HEK293 (cell line): ENCODE measurements around the gene KIF12.
A peak's percentile ranks its signal among the peaks of the same experiment; 100 is the strongest.

Experiments
- CTCF ChIA-PET: fragments of 350-600 bp; formaldehyde crosslinking; extraction: SDS; loops from one replicate; lab custom pipeline; 2021; ENCODE audit warnings: antibody characterized with exemption; lab: Yijun Ruan, JAX
- POLR2A ChIA-PET: fragments of 300-600 bp; formaldehyde crosslinking; extraction: SDS; loops from one replicate; lab custom pipeline; 2020; ENCODE audit warnings: antibody characterized with exemption, inconsistent platforms; lab: Yijun Ruan, JAX
- H3K27ac ChIP-seq: fragments of 200-500 bp; sonication (Bioruptor generic); 2 replicates; pipeline ENCODE4 v1.5.1; 2014; ENCODE audit warnings: low read depth, low read length, control low read depth, inconsistent platforms; ENCODE audit errors: extremely low read depth
- H3K36me3 ChIP-seq, 2 experiments: fragments of 200-500 bp in 1 of 2; sonication (Bioruptor generic) in 1 of 2; 1 replicate in 1 of 2; 2 replicates in 1 of 2; pipeline ENCODE4 v1.5.1; 2014 to 2017; ENCODE audit warnings: inconsistent platforms in 2 of 2, low read length in 2 of 2; ENCODE audit not compliant: control insufficient read depth in 2 of 2, insufficient read depth in 1 of 2
- H3K4me1 ChIP-seq: fragments of 200-500 bp; sonication (Bioruptor generic); 2 replicates; pipeline ENCODE4 v1.5.1; 2014; ENCODE audit warnings: mild to moderate bottlenecking, low read length, inconsistent platforms; ENCODE audit not compliant: control insufficient read depth, insufficient read depth
- H3K4me3 ChIP-seq: 2 replicates; pipeline ENCODE4 v1.5.1; 2011; ENCODE audit warnings: low read depth, mild to moderate bottlenecking, control low read depth, low read length, moderate library complexity
- H3K9me3 ChIP-seq: fragments of 200-500 bp; sonication (Bioruptor generic); 2 replicates; pipeline ENCODE4 v1.5.1; 2014; ENCODE audit warnings: low read depth, low read length, inconsistent platforms; ENCODE audit not compliant: control insufficient read depth, insufficient read depth
- EGR2 ChIP-seq: fragments of 450-650 bp; formaldehyde crosslinking; IDR thresholded peaks from 2 replicates; pipeline ENCODE4 v1.5.1; 2016; ENCODE audit warnings: low read depth, missing biosample characterization, missing genetic modification characterization
- HOXA7 ChIP-seq: sonication (generic); formaldehyde crosslinking; IDR thresholded peaks from 2 replicates; pipeline ENCODE4 v1.8.1; 2022; ENCODE audit warnings: missing genetic modification reagents, borderline replicate concordance
- KLF8 ChIP-seq: fragments of 450-650 bp; formaldehyde crosslinking; IDR thresholded peaks from 2 replicates; pipeline ENCODE4 v1.5.1; 2016; ENCODE audit warnings: missing biosample characterization, missing genetic modification characterization
- KLF9 ChIP-seq: fragments of 450-650 bp; formaldehyde crosslinking; IDR thresholded peaks from 2 replicates; pipeline ENCODE4 v1.5.1; 2016; ENCODE audit warnings: missing biosample characterization, missing genetic modification characterization, low read depth
- MEIS1 ChIP-seq: sonication (generic); formaldehyde crosslinking; IDR thresholded peaks from 2 replicates; pipeline ENCODE4 v1.8.1; 2022; ENCODE audit warnings: missing genetic modification reagents, mild to moderate bottlenecking, borderline replicate concordance
- SP3 ChIP-seq: fragments of 450-650 bp; formaldehyde crosslinking; IDR thresholded peaks from 2 replicates; pipeline ENCODE4 v1.5.1; 2016; ENCODE audit warnings: missing biosample characterization, missing genetic modification characterization
- WT1 ChIP-seq: fragments of 450-650 bp; formaldehyde crosslinking; IDR thresholded peaks from 2 replicates; pipeline ENCODE4 v1.5.1; 2016; ENCODE audit warnings: missing biosample characterization, missing genetic modification characterization
- ZBTB17 ChIP-seq: fragments of 450-650 bp; formaldehyde crosslinking; IDR thresholded peaks from 2 replicates; pipeline ENCODE4 v1.5.1; 2016; ENCODE audit warnings: missing biosample characterization, missing genetic modification characterization
- ZBTB44 ChIP-seq: fragments of 450-650 bp; IDR thresholded peaks from 2 replicates; pipeline ENCODE4 v1.5.1; 2018; ENCODE audit warnings: missing biosample characterization, mild to moderate bottlenecking, missing genetic modification characterization
- ZFP69B ChIP-seq: fragments of 450-650 bp; formaldehyde crosslinking; IDR thresholded peaks from 2 replicates; pipeline ENCODE4 v1.5.1; 2016; ENCODE audit warnings: missing biosample characterization, missing genetic modification characterization
- ZNF157 ChIP-seq: fragments of 450-650 bp; formaldehyde crosslinking; IDR thresholded peaks from 2 replicates; pipeline ENCODE4 v1.5.1; 2016; ENCODE audit warnings: missing biosample characterization, missing genetic modification characterization
- ZNF2 ChIP-seq: fragments of 450-650 bp; formaldehyde crosslinking; IDR thresholded peaks from 2 replicates; pipeline ENCODE4 v1.5.1; 2016; ENCODE audit warnings: missing biosample characterization, missing genetic modification characterization
- ZNF214 ChIP-seq: fragments of 450-650 bp; formaldehyde crosslinking; IDR thresholded peaks from 2 replicates; pipeline ENCODE4 v1.5.1; 2017; ENCODE audit warnings: missing biosample characterization, mild to moderate bottlenecking, missing genetic modification characterization, borderline replicate concordance
- ZNF394 ChIP-seq: fragments of 450-650 bp; formaldehyde crosslinking; IDR thresholded peaks from 2 replicates; pipeline ENCODE4 v1.5.1; 2016; ENCODE audit warnings: missing biosample characterization, missing genetic modification characterization, mild to moderate bottlenecking, moderate library complexity, borderline replicate concordance
- ZNF433 ChIP-seq: fragments of 450-650 bp; formaldehyde crosslinking; IDR thresholded peaks from 2 replicates; pipeline ENCODE4 v1.5.1; 2016; ENCODE audit warnings: missing biosample characterization, missing genetic modification characterization, low read depth
- ZNF600 ChIP-seq: fragments of 450-650 bp; formaldehyde crosslinking; IDR thresholded peaks from 2 replicates; pipeline ENCODE4 v1.5.1; 2016; ENCODE audit warnings: missing biosample characterization, missing genetic modification characterization
- ZNF624 ChIP-seq: fragments of 450-650 bp; formaldehyde crosslinking; IDR thresholded peaks from 2 replicates; pipeline ENCODE4 v1.5.1; 2017; ENCODE audit warnings: missing biosample characterization, missing genetic modification characterization
- ZNF654 ChIP-seq: fragments of 450-650 bp; formaldehyde crosslinking; IDR thresholded peaks from 2 replicates; pipeline ENCODE4 v1.5.1; 2016; ENCODE audit warnings: low read depth, missing biosample characterization, missing genetic modification characterization
- ZNF658 ChIP-seq: fragments of 450-650 bp; formaldehyde crosslinking; IDR thresholded peaks from 2 replicates; pipeline ENCODE4; 2016; ENCODE audit warnings: missing biosample characterization, missing genetic modification characterization
- ZNF747 ChIP-seq: fragments of 450-650 bp; formaldehyde crosslinking; IDR thresholded peaks from 2 replicates; pipeline ENCODE4 v1.5.1; 2016; ENCODE audit warnings: missing biosample characterization, missing genetic modification characterization
- TF ChIP-seq, protein P1 (sequence below): fragments of 450-650 bp; formaldehyde crosslinking; IDR thresholded peaks from 2 replicates; pipeline ENCODE4 v1.5.1; 2017; ENCODE audit warnings: missing biosample characterization, missing genetic modification characterization
- TF ChIP-seq, protein P2 (sequence below): fragments of 450-650 bp; formaldehyde crosslinking; IDR thresholded peaks from 2 replicates; pipeline ENCODE4 v1.5.1; 2016; ENCODE audit warnings: missing biosample characterization, missing genetic modification characterization
- TF ChIP-seq, protein P3 (sequence below): fragments of 450-650 bp; formaldehyde crosslinking; IDR thresholded peaks from 2 replicates; pipeline ENCODE4 v1.5.1; 2016; ENCODE audit warnings: missing biosample characterization, missing genetic modification characterization
- TF ChIP-seq, protein P4 (sequence below): fragments of 450-650 bp; formaldehyde crosslinking; IDR thresholded peaks from 2 replicates; pipeline ENCODE4 v1.5.1; 2016; ENCODE audit warnings: missing biosample characterization, missing genetic modification characterization

The KIF12 gene

GRCh38 chr9:114108016-114108833, 9.1 kb upstream of the KIF12 start:
- H3K27ac ChIP-seq, result no peak overlapping the region
- H3K4me3 ChIP-seq, result no peak overlapping the region
- ChIA-PET CTCF (interaction anchor here (0.5 to 10.8 kb wide), 74 partner anchors 8 to 1809 kb away, joined by 3 to 225 read pairs (median 4); partner anchors contain the start of genes AMBP, COL27A1 and KIF12), POLR2A (interaction anchor here (0.6 to 1.5 kb wide), 5 partner anchors 33 to 183 kb away, joined by 3 to 9 read pairs (median 3); no protein-coding TSS in a partner anchor)
- no peaks in the 10 kb centered on the region for H3K36me3 ChIP-seq
- H3K4me1 ChIP-seq, result no peaks in the 10 kb centered on the region
- peak; percentile 69 for TF ChIP-seq ZNF654
- TF ChIP-seq KLF9, result no peak
- TF ChIP-seq, protein P1, sequence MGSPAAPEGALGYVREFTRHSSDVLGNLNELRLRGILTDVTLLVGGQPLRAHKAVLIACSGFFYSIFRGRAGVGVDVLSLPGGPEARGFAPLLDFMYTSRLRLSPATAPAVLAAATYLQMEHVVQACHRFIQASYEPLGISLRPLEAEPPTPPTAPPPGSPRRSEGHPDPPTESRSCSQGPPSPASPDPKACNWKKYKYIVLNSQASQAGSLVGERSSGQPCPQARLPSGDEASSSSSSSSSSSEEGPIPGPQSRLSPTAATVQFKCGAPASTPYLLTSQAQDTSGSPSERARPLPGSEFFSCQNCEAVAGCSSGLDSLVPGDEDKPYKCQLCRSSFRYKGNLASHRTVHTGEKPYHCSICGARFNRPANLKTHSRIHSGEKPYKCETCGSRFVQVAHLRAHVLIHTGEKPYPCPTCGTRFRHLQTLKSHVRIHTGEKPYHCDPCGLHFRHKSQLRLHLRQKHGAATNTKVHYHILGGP, result no peak
- TF ChIP-seq ZNF747 (tag by site-specific recombination), result no peak
- no peak for TF ChIP-seq MEIS1 (CRISPR knock-in tag)
- 0 out of 2 replicates have a peak, but pooled peaks have one; percentile 26 for TF ChIP-seq ZFP69B (tag by site-specific recombination)
- TF ChIP-seq ZNF600 (tag by site-specific recombination), result no peak
- 0 out of 2 replicates have a peak, but pooled peaks have one; percentile 22 for TF ChIP-seq ZBTB17 (tag by site-specific recombination)
- TF ChIP-seq KLF8 (tag by site-specific recombination), result no peak
- TF ChIP-seq, protein P2, sequence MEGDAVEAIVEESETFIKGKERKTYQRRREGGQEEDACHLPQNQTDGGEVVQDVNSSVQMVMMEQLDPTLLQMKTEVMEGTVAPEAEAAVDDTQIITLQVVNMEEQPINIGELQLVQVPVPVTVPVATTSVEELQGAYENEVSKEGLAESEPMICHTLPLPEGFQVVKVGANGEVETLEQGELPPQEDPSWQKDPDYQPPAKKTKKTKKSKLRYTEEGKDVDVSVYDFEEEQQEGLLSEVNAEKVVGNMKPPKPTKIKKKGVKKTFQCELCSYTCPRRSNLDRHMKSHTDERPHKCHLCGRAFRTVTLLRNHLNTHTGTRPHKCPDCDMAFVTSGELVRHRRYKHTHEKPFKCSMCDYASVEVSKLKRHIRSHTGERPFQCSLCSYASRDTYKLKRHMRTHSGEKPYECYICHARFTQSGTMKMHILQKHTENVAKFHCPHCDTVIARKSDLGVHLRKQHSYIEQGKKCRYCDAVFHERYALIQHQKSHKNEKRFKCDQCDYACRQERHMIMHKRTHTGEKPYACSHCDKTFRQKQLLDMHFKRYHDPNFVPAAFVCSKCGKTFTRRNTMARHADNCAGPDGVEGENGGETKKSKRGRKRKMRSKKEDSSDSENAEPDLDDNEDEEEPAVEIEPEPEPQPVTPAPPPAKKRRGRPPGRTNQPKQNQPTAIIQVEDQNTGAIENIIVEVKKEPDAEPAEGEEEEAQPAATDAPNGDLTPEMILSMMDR (tag by site-specific recombination), result peak; percentile 82
- TF ChIP-seq ZNF2, result peak; percentile 70; the same call in 1 of the 2 replicates
- no peaks in the 10 kb centered on the region for H3K9me3 ChIP-seq

DNA sequence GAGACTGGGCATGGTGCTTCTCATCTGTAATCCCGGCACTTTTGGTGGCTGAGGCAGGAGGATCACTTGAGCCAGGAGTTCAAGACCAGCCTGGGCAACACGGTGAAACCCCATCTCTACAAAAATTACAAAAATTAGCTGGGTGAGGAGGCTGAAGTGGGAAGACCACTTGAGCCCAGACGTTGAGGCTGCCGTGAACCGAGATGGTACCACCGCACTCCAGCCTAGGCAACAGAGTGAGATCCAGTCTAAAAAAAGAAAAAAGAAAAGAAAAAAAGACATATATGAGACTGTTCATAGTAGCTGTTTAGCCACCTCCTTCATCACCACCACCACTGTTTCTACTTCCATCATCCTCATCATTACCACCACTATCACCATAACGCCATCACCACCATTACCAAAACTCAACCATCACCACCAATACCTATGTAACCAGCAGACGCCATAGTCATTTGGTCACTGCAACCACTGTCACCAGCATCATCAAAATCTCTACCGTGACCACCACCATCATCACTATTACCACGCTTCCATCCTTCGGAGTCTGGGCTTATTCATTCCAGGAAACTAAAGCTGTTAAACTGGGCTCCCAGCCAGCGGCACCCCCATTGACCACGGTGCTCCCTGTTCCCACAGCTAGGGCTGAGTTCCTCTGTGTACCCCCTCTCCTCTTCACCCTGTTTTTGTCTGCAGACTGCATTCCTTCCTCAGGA, 8.4 kb upstream of the KIF12 start:
- ChIA-PET CTCF (interaction anchor here (0.5 to 10.8 kb wide), 60 partner anchors 8 to 1808 kb away, joined by 3 to 225 read pairs (median 5); partner anchors contain the start of genes COL27A1 and KIF12), POLR2A (interaction anchor here (1.3 to 1.5 kb wide), 2 partner anchors 183 to 184 kb away, joined by 3 to 9 read pairs; no protein-coding TSS in a partner anchor)
- H3K27ac ChIP-seq, result no peak overlapping the region
- no peaks in the 10 kb centered on the region for H3K4me1 ChIP-seq
- H3K36me3 ChIP-seq, result no peaks in the 10 kb centered on the region
- no peaks in the 10 kb centered on the region for H3K9me3 ChIP-seq
- no peak overlapping the region for H3K4me3 ChIP-seq
- TF ChIP-seq ZNF394 (tag by site-specific recombination), result no peak
- TF ChIP-seq ZNF214, result no peak
- no peak for TF ChIP-seq ZNF157 (tag by site-specific recombination)
- TF ChIP-seq, protein P3, sequence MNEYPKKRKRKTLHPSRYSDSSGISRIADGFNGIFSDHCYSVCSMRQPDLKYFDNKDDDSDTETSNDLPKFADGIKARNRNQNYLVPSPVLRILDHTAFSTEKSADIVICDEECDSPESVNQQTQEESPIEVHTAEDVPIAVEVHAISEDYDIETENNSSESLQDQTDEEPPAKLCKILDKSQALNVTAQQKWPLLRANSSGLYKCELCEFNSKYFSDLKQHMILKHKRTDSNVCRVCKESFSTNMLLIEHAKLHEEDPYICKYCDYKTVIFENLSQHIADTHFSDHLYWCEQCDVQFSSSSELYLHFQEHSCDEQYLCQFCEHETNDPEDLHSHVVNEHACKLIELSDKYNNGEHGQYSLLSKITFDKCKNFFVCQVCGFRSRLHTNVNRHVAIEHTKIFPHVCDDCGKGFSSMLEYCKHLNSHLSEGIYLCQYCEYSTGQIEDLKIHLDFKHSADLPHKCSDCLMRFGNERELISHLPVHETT (tag by site-specific recombination), result no peak
- no peak for TF ChIP-seq ZNF433
- TF ChIP-seq ZBTB44 (tag by site-specific recombination), result no peak
- no peak for TF ChIP-seq SP3 (tag by site-specific recombination)
- TF ChIP-seq, protein P4, sequence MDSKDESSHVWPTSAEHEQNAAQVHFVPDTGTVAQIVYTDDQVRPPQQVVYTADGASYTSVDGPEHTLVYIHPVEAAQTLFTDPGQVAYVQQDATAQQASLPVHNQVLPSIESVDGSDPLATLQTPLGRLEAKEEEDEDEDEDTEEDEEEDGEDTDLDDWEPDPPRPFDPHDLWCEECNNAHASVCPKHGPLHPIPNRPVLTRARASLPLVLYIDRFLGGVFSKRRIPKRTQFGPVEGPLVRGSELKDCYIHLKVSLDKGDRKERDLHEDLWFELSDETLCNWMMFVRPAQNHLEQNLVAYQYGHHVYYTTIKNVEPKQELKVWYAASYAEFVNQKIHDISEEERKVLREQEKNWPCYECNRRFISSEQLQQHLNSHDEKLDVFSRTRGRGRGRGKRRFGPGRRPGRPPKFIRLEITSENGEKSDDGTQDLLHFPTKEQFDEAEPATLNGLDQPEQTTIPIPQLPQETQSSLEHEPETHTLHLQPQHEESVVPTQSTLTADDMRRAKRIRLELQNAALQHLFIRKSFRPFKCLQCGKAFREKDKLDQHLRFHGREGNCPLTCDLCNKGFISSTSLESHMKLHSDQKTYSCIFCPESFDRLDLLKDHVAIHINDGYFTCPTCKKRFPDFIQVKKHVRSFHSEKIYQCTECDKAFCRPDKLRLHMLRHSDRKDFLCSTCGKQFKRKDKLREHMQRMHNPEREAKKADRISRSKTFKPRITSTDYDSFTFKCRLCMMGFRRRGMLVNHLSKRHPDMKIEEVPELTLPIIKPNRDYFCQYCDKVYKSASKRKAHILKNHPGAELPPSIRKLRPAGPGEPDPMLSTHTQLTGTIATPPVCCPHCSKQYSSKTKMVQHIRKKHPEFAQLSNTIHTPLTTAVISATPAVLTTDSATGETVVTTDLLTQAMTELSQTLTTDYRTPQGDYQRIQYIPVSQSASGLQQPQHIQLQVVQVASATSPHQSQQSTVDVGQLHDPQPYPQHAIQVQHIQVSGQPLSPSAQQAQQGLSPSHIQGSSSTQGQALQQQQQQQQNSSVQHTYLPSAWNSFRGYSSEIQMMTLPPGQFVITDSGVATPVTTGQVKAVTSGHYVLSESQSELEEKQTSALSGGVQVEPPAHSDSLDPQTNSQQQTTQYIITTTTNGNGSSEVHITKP (tag by site-specific recombination), result no peak
- no peak for TF ChIP-seq HOXA7 (CRISPR knock-in tag)
- no peak for TF ChIP-seq ZNF658 (tag by site-specific recombination)
- no peak for TF ChIP-seq ZNF624 (tag by site-specific recombination)
- TF ChIP-seq WT1 (tag by site-specific recombination), result no peak
- no peak for TF ChIP-seq EGR2 (tag by site-specific recombination)
